Activated T-cell treated with anti-CD3 and anti-CD28 coated beads, Interleukin-2, amount 50 U/mL, for 4 hours (primary cell): ENCODE data around the gene PCCA. TPM values are rescaled to one million over a fixed set of nuclear protein-coding genes. Genes with fewer than 3 reads are reported as not detected.
A peak's percentile ranks its signal among the peaks of the same experiment; 100 is the strongest.
"Not testable (repeated sequence)": the region's sequence is repeated elsewhere in the genome, so short reads cannot be mapped to it uniquely, and the experiment has no call there.

Source experiments
- ATAC-seq, 2 donors: fragments of 200-7000 bp; cut with Tn5 transposase; one replicate each; pipeline ENCODE4 v1.10.0; 2021
- DNase-seq: peaks from one replicate; pipeline ENCODE4 v3.0.0-alpha.2; 2020
- H3K27me3 Mint-ChIP-seq: one replicate; pipeline ENCODE4 v1.8.0; 2021; ENCODE audit warnings: low read depth, mixed read lengths
- H3K36me3 Mint-ChIP-seq: one replicate; pipeline ENCODE4 v1.8.0; 2022; ENCODE audit warnings: mixed read lengths; ENCODE audit not compliant: insufficient read depth
- H3K4me1 Mint-ChIP-seq: one replicate; pipeline ENCODE4 v1.8.0; 2021; ENCODE audit warnings: low read depth, mixed read lengths
- H3K4me3 Mint-ChIP-seq: one replicate; pipeline ENCODE4 v1.8.0; 2021; ENCODE audit warnings: mild to moderate bottlenecking, moderate library complexity, mixed read lengths
- H3K9me3 Mint-ChIP-seq: one replicate; pipeline ENCODE4 v1.8.0; 2021; ENCODE audit warnings: mixed read lengths
- total RNA-seq, 3 donors: library from RNA; stranded (reverse); gene quantifications; one replicate each; pipeline ENCODE4 v1.2.1, GENCODE V29; 2021

Gene PCCA
- total RNA-seq, 3 donors from 2014 or later = 2.7 to 4.8 (median 2.9) TPM

DNA sequence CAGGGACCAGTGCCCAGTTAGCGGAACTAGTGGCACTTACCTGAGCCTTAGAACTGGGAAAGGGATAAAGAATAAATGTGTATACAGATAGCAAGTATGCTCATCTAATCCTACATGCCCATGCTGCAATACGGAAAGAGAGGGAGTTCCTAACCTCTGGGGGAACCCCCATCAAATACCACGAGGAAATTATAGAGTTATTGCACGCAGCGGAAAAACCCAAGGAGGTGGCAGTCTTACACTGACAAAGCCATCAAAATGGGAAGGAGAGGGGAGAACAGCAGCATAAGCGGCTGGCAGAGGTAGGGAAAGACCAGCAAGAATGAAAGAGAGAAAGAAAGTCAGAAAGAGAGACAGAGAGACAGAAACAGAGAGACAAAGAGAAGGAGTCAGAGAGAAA is 5.5 kb upstream of the PCCA start:
- not testable (repeated sequence) for H3K4me3 Mint-ChIP-seq, ATAC-seq, DNase-seq, H3K4me1 Mint-ChIP-seq, H3K27me3 Mint-ChIP-seq, H3K36me3 Mint-ChIP-seq, H3K9me3 Mint-ChIP-seq

GRCh38 chr13:100088273-100088643 is 635 bp upstream of the PCCA start:
- Mint-ChIP-seq H3K4me3 (peak overlapping the region; percentile 93), H3K9me3 (no peaks in the 10 kb centered on the region), H3K4me1 (peaks cover 20% of the 10 kb centered on the region), H3K27me3 (no peaks in the 10 kb centered on the region), H3K36me3 (no peaks in the 10 kb centered on the region)
- ATAC-seq = no peak
- no peak for DNase-seq

GRCh38 chr13:100089465-100090032 is 656 bp downstream of the PCCA start:
- peak overlapping the region; percentile 93 for H3K4me3 Mint-ChIP-seq
- DNase-seq = no peak
- H3K9me3 Mint-ChIP-seq = no peaks in the 10 kb centered on the region
- no peaks in the 10 kb centered on the region for H3K36me3 Mint-ChIP-seq
- ATAC-seq = peak; percentile 74
- peaks cover 19% of the 10 kb centered on the region for H3K4me1 Mint-ChIP-seq
- H3K27me3 Mint-ChIP-seq = no peaks in the 10 kb centered on the region

DNA sequence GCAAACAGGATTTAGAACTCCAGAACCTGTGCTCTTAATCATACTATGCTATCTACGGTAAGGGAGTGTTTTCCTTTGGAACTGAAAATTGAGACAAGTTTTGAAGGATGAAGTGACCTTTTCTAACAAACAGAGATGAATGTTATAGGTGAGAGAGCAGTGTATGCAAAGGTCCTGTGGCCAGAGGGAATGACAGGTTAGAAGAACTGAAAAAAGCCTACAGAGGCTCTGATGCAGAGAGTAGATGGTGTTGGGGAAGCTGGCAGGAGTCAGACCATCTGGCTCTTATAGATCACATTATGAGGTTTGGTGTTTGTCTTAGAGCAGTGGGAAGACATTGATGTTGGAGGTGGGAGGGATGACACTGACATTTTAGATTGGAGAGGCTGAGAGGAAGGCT is 2.0 kb downstream of the PCCA start:
- H3K4me3 Mint-ChIP-seq = peak overlapping the region; percentile 4
- H3K27me3 Mint-ChIP-seq = no peaks in the 10 kb centered on the region
- ATAC-seq (no peak), DNase-seq (no peak)
- H3K9me3 Mint-ChIP-seq = no peaks in the 10 kb centered on the region
- peaks cover 19% of the 10 kb centered on the region for H3K4me1 Mint-ChIP-seq
- no peaks in the 10 kb centered on the region for H3K36me3 Mint-ChIP-seq

DNA sequence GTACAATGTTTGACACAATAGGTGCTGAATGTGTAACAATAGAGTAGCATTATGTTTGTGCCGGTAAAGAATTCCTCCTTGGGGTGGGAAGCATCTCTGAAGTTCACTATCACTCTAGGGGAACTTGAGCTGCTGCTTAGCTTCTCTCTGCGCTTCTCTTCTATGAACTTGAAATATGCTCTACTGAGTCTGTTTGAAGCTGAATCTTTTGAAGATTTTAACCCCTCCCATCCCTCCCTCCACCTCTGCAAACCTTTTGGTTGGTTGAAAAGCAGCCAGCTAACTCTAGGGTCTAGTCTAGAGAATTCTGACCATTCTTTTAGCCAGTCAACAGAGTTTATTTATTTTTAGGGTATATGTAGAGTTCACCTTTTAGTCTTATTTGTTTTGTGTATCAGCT is 2.5 kb downstream of the PCCA start:
- ATAC-seq (no peak), DNase-seq (no peak)
- no peak overlapping the region for H3K4me3 Mint-ChIP-seq

DNA sequence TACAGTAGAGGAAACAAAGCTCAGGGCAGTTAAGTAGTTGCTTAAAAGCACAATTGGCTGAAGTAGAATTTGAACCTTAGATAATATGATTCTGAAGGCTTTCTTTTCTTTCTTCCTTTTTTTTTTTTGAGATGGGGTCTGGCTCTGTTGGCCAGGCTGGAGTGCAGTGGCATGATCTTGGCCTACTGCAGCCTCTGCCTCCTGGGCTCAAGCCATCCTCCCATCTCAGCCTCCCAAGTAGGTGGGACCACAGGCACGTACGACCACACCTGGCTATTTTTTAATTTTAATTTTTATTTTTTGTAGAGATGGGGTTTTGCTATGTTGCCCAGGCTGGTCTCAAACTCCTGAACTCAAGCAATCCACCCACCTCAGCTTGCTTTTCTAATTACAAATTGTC is 3.4 kb downstream of the PCCA start:
- not testable (repeated sequence) for H3K36me3 Mint-ChIP-seq, H3K9me3 Mint-ChIP-seq, H3K4me3 Mint-ChIP-seq, DNase-seq, ATAC-seq, H3K27me3 Mint-ChIP-seq
- H3K4me1 Mint-ChIP-seq = peaks cover 19% of the 10 kb centered on the region

More for the DNA sequence above, 2.5 kb downstream of the PCCA start:
- no peaks in the 10 kb centered on the region for H3K27me3 Mint-ChIP-seq
- H3K4me1 Mint-ChIP-seq = peaks cover 19% of the 10 kb centered on the region
- H3K9me3 Mint-ChIP-seq = no peaks in the 10 kb centered on the region
- no peaks in the 10 kb centered on the region for H3K36me3 Mint-ChIP-seq

GRCh38 chr13:100095498-100095897 is 6.6 kb downstream of the PCCA start:
- Mint-ChIP-seq H3K4me3 (no peak overlapping the region), H3K4me1 (peaks cover 12% of the 10 kb centered on the region), H3K36me3 (peaks cover 10% of the 10 kb centered on the region), H3K27me3 (no peaks in the 10 kb centered on the region), H3K9me3 (no peaks in the 10 kb centered on the region)
- ATAC-seq (no peak), DNase-seq (no peak)

GRCh38 chr13:100096526-100096925 is 7.6 kb downstream of the PCCA start:
- H3K4me1 Mint-ChIP-seq = peaks cover 4% of the 10 kb centered on the region

DNA sequence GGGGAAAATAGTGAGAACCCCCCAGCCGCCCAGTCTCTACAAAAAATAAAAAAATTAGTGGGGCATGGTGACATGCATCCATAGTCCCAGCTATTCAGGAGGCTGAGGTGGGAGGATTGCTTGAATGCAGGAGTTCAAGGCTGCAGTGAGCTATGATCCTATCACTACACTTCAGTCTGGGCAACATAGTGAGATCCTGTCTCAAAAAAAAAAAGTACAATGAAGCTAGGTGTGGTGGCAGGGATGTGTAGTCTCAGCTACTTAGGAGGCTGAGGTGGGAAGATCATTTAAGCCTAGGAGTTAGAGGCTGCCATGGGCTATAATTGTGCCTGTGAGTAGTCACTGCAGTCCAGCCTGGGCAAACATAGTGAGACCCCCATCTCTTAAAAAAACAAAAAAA is 8.9 kb downstream of the PCCA start:
- H3K4me3 Mint-ChIP-seq = no peak overlapping the region
- H3K27me3 Mint-ChIP-seq = no peaks in the 10 kb centered on the region
- H3K9me3 Mint-ChIP-seq = no peaks in the 10 kb centered on the region
- H3K4me1 Mint-ChIP-seq = peaks cover 4% of the 10 kb centered on the region
- ATAC-seq (no peak), DNase-seq (no peak)
- H3K36me3 Mint-ChIP-seq = peaks cover 14% of the 10 kb centered on the region

More at GRCh38 chr13:100096526-100096925, 7.6 kb downstream of the PCCA start:
- Mint-ChIP-seq H3K4me3 (no peak overlapping the region), H3K9me3 (no peaks in the 10 kb centered on the region), H3K36me3 (peaks cover 10% of the 10 kb centered on the region), H3K27me3 (no peaks in the 10 kb centered on the region)
- ATAC-seq (no peak), DNase-seq (no peak)

DNA sequence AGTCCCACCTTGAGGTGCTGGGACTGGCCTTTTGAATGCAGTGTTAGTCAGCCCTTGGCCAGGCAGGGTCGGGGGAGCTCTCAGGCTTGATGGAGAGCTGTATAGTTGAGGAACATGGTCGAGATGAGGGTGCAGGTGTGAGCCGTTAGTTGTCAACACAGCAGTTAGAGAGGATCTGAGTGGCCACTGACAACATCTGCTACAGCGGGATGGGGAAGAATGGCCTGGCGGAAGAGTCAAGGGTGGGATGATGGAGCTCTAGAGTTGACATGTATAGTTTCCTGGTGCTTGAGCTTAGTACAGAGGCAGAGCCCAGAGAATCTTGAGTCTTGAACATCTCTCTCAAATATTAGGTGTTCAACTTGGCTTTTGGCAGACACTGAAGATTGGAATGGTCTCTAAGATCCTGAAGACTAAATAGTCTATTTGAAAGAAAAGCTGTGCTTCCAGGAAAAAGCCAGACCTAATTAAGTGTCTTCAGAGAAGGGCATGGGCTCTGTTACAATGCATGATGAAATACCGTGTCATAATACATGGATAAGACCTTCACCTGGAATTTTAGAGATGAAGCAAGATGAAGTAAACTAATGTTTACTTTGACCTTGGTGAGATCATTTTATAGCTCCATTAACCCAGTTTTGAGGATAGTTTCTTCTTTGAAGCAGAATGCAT is 9.7 kb downstream of the PCCA start:
- Mint-ChIP-seq H3K36me3 (peaks cover 14% of the 10 kb centered on the region), H3K4me1 (peaks cover 4% of the 10 kb centered on the region), H3K27me3 (no peaks in the 10 kb centered on the region), H3K4me3 (no peak overlapping the region), H3K9me3 (no peaks in the 10 kb centered on the region)
- no peak for ATAC-seq
- no peak for DNase-seq

DNA sequence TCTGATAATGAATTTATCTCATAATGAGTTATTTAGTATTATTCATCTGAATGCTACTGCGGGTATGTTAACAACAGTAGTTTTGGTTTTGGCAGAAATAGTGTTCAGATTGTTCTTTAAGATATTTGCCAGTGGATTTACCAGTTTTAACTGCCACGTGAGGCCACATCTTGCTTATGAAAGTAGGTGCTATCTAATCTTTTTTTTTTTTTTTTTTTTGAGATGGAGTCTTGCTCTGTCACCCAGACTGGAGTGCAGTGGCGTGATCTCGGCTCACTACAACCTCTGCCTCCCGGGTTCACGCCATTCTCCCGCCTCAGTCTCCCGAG is 10.2 kb downstream of the PCCA start:
- not testable (repeated sequence) for H3K9me3 Mint-ChIP-seq, ATAC-seq, H3K4me1 Mint-ChIP-seq, H3K27me3 Mint-ChIP-seq, H3K4me3 Mint-ChIP-seq, DNase-seq
- H3K36me3 Mint-ChIP-seq = peaks cover 18% of the 10 kb centered on the region

GRCh38 chr13:100100115-100100879 is 11.4 kb downstream of the PCCA start:
- DNase-seq (no peak), ATAC-seq (no peak)
- H3K36me3 Mint-ChIP-seq = peaks cover 22% of the 10 kb centered on the region
- peaks cover 4% of the 10 kb centered on the region for H3K4me1 Mint-ChIP-seq
- H3K4me3 Mint-ChIP-seq = no peak overlapping the region
- H3K9me3 Mint-ChIP-seq = no peaks in the 10 kb centered on the region
- H3K27me3 Mint-ChIP-seq = no peaks in the 10 kb centered on the region

- no peak for ATAC-seq
- no peak for DNase-seq
- Mint-ChIP-seq H3K4me3 (no peak overlapping the region), H3K27me3 (no peaks in the 10 kb centered on the region), H3K9me3 (no peaks in the 10 kb centered on the region), H3K4me1 (peaks cover 4% of the 10 kb centered on the region), H3K36me3 (peaks cover 19% of the 10 kb centered on the region)
These were observed 13.1 kb downstream of the PCCA start for GRCh38 chr13:100102042-100102441.

GRCh38 chr13:100106005-100106404 is 17.1 kb downstream of the PCCA start:
- Mint-ChIP-seq H3K4me1 (no peaks in the 10 kb centered on the region), H3K4me3 (no peak overlapping the region), H3K9me3 (no peaks in the 10 kb centered on the region), H3K27me3 (no peaks in the 10 kb centered on the region), H3K36me3 (peaks cover 11% of the 10 kb centered on the region)
- ATAC-seq (no peak), DNase-seq (no peak)

DNA sequence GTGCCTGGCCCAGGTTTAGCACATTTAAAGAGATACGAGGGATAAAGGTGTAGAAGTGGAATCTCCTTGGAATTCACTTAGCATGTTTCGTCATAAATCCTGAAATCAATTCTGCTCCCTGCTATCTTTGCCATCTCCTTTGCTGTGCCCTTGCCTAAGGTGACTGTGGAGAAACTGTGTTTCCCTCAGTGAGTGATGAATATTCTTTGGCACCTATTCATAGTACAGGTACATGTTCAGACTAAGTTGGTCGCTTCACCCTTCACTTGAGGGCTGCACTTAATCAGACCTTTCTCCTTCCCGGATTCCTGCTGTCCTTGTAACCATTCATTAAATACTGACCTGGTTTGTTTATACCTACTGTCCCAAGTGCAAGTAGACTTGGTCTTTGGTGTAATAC is 17.8 kb downstream of the PCCA start:
- Mint-ChIP-seq H3K27me3 (no peaks in the 10 kb centered on the region), H3K9me3 (no peaks in the 10 kb centered on the region), H3K4me3 (no peak overlapping the region), H3K4me1 (no peaks in the 10 kb centered on the region), H3K36me3 (peaks cover 11% of the 10 kb centered on the region)
- no peak for ATAC-seq
- DNase-seq = no peak
